GM10248 (cell line): ENCODE data around the gene ING3.

Experiments used
- CTCF ChIA-PET: fragments of 300-600 bp; sonication (Branson Sonifier 250); formaldehyde crosslinking; extraction: SDS; loops from one replicate; lab custom pipeline; 2021; ENCODE audit warnings: antibody characterized with exemption; lab: Yijun Ruan, JAX
- POLR2A ChIA-PET: fragments of 350-650 bp; sonication (Branson Sonifier 250); formaldehyde crosslinking; extraction: SDS; loops from one replicate; lab custom pipeline; 2020; ENCODE audit warnings: antibody characterized with exemption; lab: Yijun Ruan, JAX
- DNase-seq: peaks from one replicate; pipeline ENCODE4 v3.0.0; 2012; ENCODE audit errors: extremely low spot score
- CTCF ChIP-seq: IDR thresholded peaks from 2 replicates; pipeline ENCODE4 v1.5.1; 2012; ENCODE audit warnings: mild to moderate bottlenecking, low read depth; ENCODE audit errors: extremely low read depth, missing control alignments, control extremely low read depth

Gene ING3

GRCh38 chr7:120992965-120993494, 42.5 kb downstream of the ING3 start:
- ChIA-PET CTCF (no interaction called here), POLR2A (no interaction called here)
- TF ChIP-seq CTCF: no peak
- no peak for DNase-seq

- no peak for DNase-seq
- CTCF ChIA-PET: no interaction called here
- no peak for TF ChIP-seq CTCF
- POLR2A ChIA-PET: no interaction called here
Observed at GRCh38 chr7:120993553-120994191, 43.1 kb downstream of the ING3 start.

- TF ChIP-seq CTCF: no peak
- ChIA-PET CTCF (no interaction called here), POLR2A (no interaction called here)
- DNase-seq: no peak
Observed at GRCh38 chr7:120994512-120995410, 44.2 kb downstream of the ING3 start.

GRCh38 chr7:120995654-120996053, 45.1 kb downstream of the ING3 start:
- no peak for DNase-seq
- POLR2A ChIA-PET: no interaction called here
- CTCF ChIA-PET: interaction anchor here (7.6 kb wide), 1 partner anchor 7 kb away, joined by 75 read pairs; the partner anchor contains the start of gene CPED1
- TF ChIP-seq CTCF: no peak

GRCh38 chr7:120996333-120996987, 45.9 kb downstream of the ING3 start:
- no peak for DNase-seq
- TF ChIP-seq CTCF: no peak
- CTCF ChIA-PET: interaction anchor here (1.0 to 7.6 kb wide), 3 partner anchors 8 to 204 kb away, joined by 3 to 75 read pairs (median 3); partner anchors contain the start of gene CPED1
- POLR2A ChIA-PET: no interaction called here

GRCh38 chr7:120996988-120997345, 46.4 kb downstream of the ING3 start:
- TF ChIP-seq CTCF: no peak
- ChIA-PET POLR2A (no interaction called here), CTCF (interaction anchor here (1.0 to 7.6 kb wide), 3 partner anchors 8 to 204 kb away, joined by 3 to 75 read pairs (median 3); partner anchors contain the start of gene CPED1)
- no peak for DNase-seq
